ENCODE measurements around the gene DOK3. TPM values are rescaled to one million over a fixed set of nuclear protein-coding genes. Genes with fewer than 3 reads are reported as not detected.

DOK3 gene
- total and polyA plus RNA-seq, 2 experiments from 2014 or later: 3.1 to 3.5 TPM

- DNase-seq (ENCODE audit: low spot score): no peak
- no peaks in the 10 kb centered on the region for H3K9me3 ChIP-seq (ENCODE audit: low read depth)
Measured at GRCh38 chr5:177512736-177513380, 3.2 kb upstream of the DOK3 start.

GRCh38 chr5:177511796-177512675, 2.4 kb upstream of the DOK3 start:
- DNase-seq (ENCODE audit: low spot score): no peak
- 98% methylated on average over 34 of the region's 34 CpGs for WGBS (ENCODE audit: low lambda C conversion rate, missing lambda C conversion rate)
- H3K79me2 ChIP-seq: peaks cover 15% of the 10 kb centered on the region
- H2AFZ ChIP-seq: no peak overlapping the region
- H3K4me1 ChIP-seq (ENCODE audit: insufficient read depth): peaks cover 4% of the 10 kb centered on the region
- no peak overlapping the region for H3K27ac ChIP-seq
- no peaks in the 10 kb centered on the region for H3K27me3 ChIP-seq
- no peaks in the 10 kb centered on the region for H4K20me1 ChIP-seq (ENCODE audit: insufficient read depth, poor library complexity, severe bottlenecking)
- H3K4me2 ChIP-seq: no peak overlapping the region
- H3K9me3 ChIP-seq (ENCODE audit: low read depth): no peaks in the 10 kb centered on the region
- H3K4me3 ChIP-seq: no peak overlapping the region
- TF ChIP-seq EZH2phosphoT487 (IDR thresholded peaks at IDR 0.05; ENCODE audit: low read depth, severe bottlenecking, unreplicated experiment) (no peak), EZH2 (IDR thresholded peaks at IDR 0.05; ENCODE audit: borderline replicate concordance) (no peak)
- TF ChIP-seq, protein P1, sequence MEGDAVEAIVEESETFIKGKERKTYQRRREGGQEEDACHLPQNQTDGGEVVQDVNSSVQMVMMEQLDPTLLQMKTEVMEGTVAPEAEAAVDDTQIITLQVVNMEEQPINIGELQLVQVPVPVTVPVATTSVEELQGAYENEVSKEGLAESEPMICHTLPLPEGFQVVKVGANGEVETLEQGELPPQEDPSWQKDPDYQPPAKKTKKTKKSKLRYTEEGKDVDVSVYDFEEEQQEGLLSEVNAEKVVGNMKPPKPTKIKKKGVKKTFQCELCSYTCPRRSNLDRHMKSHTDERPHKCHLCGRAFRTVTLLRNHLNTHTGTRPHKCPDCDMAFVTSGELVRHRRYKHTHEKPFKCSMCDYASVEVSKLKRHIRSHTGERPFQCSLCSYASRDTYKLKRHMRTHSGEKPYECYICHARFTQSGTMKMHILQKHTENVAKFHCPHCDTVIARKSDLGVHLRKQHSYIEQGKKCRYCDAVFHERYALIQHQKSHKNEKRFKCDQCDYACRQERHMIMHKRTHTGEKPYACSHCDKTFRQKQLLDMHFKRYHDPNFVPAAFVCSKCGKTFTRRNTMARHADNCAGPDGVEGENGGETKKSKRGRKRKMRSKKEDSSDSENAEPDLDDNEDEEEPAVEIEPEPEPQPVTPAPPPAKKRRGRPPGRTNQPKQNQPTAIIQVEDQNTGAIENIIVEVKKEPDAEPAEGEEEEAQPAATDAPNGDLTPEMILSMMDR (IDR thresholded peaks at IDR 0.05; ENCODE audit: poor library complexity): no peak
- no peaks in the 10 kb centered on the region for H3K36me3 ChIP-seq (replicated peaks; ENCODE audit: insufficient read depth, low read depth)
- H3K9me2 ChIP-seq (replicated peaks; ENCODE audit: insufficient read depth): no peaks in the 10 kb centered on the region

More at GRCh38 chr5:177512736-177513380, 3.2 kb upstream of the DOK3 start:
- peaks cover 4% of the 10 kb centered on the region for H3K4me1 ChIP-seq (ENCODE audit: insufficient read depth)
- H3K27me3 ChIP-seq: no peaks in the 10 kb centered on the region
- H3K4me2 ChIP-seq: no peak overlapping the region
- H3K79me2 ChIP-seq: peaks cover 15% of the 10 kb centered on the region
- H4K20me1 ChIP-seq (ENCODE audit: insufficient read depth, poor library complexity, severe bottlenecking): no peaks in the 10 kb centered on the region
- H3K36me3 ChIP-seq (replicated peaks; ENCODE audit: insufficient read depth, low read depth): no peaks in the 10 kb centered on the region
- no peaks in the 10 kb centered on the region for H3K9me2 ChIP-seq (replicated peaks; ENCODE audit: insufficient read depth)
- TF ChIP-seq EZH2 (IDR thresholded peaks at IDR 0.05; ENCODE audit: borderline replicate concordance) (no peak), EZH2phosphoT487 (IDR thresholded peaks at IDR 0.05; ENCODE audit: low read depth, severe bottlenecking, unreplicated experiment) (no peak)
- TF ChIP-seq, protein P1 (IDR thresholded peaks at IDR 0.05; ENCODE audit: poor library complexity): no peak
- WGBS (ENCODE audit: low lambda C conversion rate, missing lambda C conversion rate): 90% methylated on average over 16 of the region's 16 CpGs
- H3K27ac ChIP-seq: no peak overlapping the region
- no peak overlapping the region for H3K4me3 ChIP-seq
- H2AFZ ChIP-seq: no peak overlapping the region

GRCh38 chr5:177511181-177511580, 1.6 kb upstream of the DOK3 start:
- H4K20me1 ChIP-seq (ENCODE audit: insufficient read depth, poor library complexity, severe bottlenecking): no peaks in the 10 kb centered on the region
- H2AFZ ChIP-seq: no peak overlapping the region
- no peak for TF ChIP-seq EZH2phosphoT487 (IDR thresholded peaks at IDR 0.05; ENCODE audit: low read depth, severe bottlenecking, unreplicated experiment)
- TF ChIP-seq, protein P1 (IDR thresholded peaks at IDR 0.05; ENCODE audit: poor library complexity): no peak
- TF ChIP-seq EZH2 (IDR thresholded peaks at IDR 0.05; ENCODE audit: borderline replicate concordance): no peak
- no peak overlapping the region for H3K4me2 ChIP-seq
- H3K36me3 ChIP-seq (replicated peaks; ENCODE audit: insufficient read depth, low read depth): no peaks in the 10 kb centered on the region
- H3K4me3 ChIP-seq: no peak overlapping the region
- WGBS (ENCODE audit: low lambda C conversion rate, missing lambda C conversion rate): 96% methylated on average over 5 of the region's 5 CpGs
- H3K9me2 ChIP-seq (replicated peaks; ENCODE audit: insufficient read depth): no peaks in the 10 kb centered on the region
- H3K9me3 ChIP-seq (ENCODE audit: low read depth): no peaks in the 10 kb centered on the region
- H3K4me1 ChIP-seq (ENCODE audit: insufficient read depth): peaks cover 4% of the 10 kb centered on the region
- H3K79me2 ChIP-seq: peaks cover 12% of the 10 kb centered on the region
- no peaks in the 10 kb centered on the region for H3K27me3 ChIP-seq
- no peak overlapping the region for H3K27ac ChIP-seq
- DNase-seq (ENCODE audit: low spot score): no peak
